SH-SY5Y (cell line): ENCODE results near the gene CETP.

ENCODE experiments used
- GATA2 ChIP-seq: IDR thresholded peaks from 2 replicates; pipeline ENCODE4 v1.6.1; 2011; ENCODE audit warnings: mild to moderate bottlenecking, low read depth, low read length
- GATA3 ChIP-seq: IDR thresholded peaks from 2 replicates; pipeline ENCODE4 v1.6.1; 2011; ENCODE audit warnings: low read depth, mild to moderate bottlenecking, low read length, moderate library complexity

DNA sequence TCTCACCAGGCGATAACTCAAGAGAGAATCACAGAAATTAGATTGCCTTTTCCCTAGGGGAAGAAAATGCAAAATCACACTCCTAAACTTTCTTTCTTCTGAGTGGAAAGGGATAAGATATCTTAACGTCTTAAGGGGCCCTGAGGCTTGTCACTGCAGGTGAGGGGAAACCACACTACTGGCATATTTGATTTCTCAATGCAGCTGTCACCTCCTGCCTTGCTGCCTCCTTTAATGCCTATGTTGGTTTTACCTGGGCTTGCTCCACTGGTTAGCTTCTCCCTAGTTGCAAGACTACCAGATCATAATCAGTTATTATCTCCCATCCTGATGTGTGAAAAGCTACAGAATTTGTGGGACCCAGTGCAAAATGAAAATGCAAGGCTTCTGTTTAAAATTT lies 34.3 kb upstream of the CETP start:
- no peak for TF ChIP-seq GATA3
- no peak for TF ChIP-seq GATA2
